GM12878 (cell line): ENCODE measurements around the gene BICD1. TPM values are rescaled to one million over a fixed set of nuclear protein-coding genes. Genes with fewer than 3 reads are reported as not detected.

Source experiments
- BHLHE40 ChIP-seq, 2 experiments: fragments of 450-650 bp in 1 of 2; IDR thresholded peaks; 2 replicates each; pipeline ENCODE4 v1.6.1; 2011 to 2017; ENCODE audit warnings: low read depth in 2 of 2, borderline replicate concordance in 1 of 2, improper control_type of control experiment in 1 of 2, low read length in 1 of 2, mild to moderate bottlenecking in 1 of 2
- CUX1 ChIP-seq: IDR thresholded peaks from 2 replicates; pipeline ENCODE4 v1.6.1; 2012; ENCODE audit warnings: improper control_type of control experiment, low read depth, low read length; ENCODE audit not compliant: insufficient replicate concordance
- ELK1 ChIP-seq: IDR thresholded peaks from 2 replicates; pipeline ENCODE4 v1.6.1; 2012; ENCODE audit warnings: low read depth, low read length, improper control_type of control experiment
- HDAC2 ChIP-seq: fragments of 200-600 bp; sonication (generic); IDR thresholded peaks from 2 replicates; pipeline ENCODE4 v1.6.1; 2017
- HSF1 ChIP-seq: fragments of 150-350 bp; IDR thresholded peaks from 2 replicates; pipeline ENCODE4 v1.6.1; 2014; ENCODE audit warnings: mild to moderate bottlenecking, low read depth, low read length
- KLF5 ChIP-seq: fragments of 450-650 bp; IDR thresholded peaks from 2 replicates; pipeline ENCODE4 v1.6.1; 2014; ENCODE audit warnings: mild to moderate bottlenecking; ENCODE audit not compliant: partially characterized antibody
- LARP7 ChIP-seq: fragments of 450-650 bp; IDR thresholded peaks from 2 replicates; pipeline ENCODE4 v1.6.1; 2017; ENCODE audit warnings: mild to moderate bottlenecking
- NBN ChIP-seq: fragments of 450-650 bp; IDR thresholded peaks from 2 replicates; pipeline ENCODE4 v1.6.1; 2016
- NKRF ChIP-seq: fragments of 450-650 bp; conservative IDR thresholded peaks from 2 replicates; pipeline ENCODE4 v1.6.1; 2017; ENCODE audit warnings: mild to moderate bottlenecking, moderate library complexity
- PML ChIP-seq: IDR thresholded peaks from 2 replicates; pipeline ENCODE4 v1.6.1; 2012; ENCODE audit warnings: low read length, inconsistent platforms
- POLR2AphosphoS5 ChIP-seq: IDR thresholded peaks from 2 replicates; pipeline ENCODE4 v1.6.1; 2011; ENCODE audit warnings: mild to moderate bottlenecking, low read length, inconsistent platforms
- RELB ChIP-seq: fragments of 450-650 bp; IDR thresholded peaks from 2 replicates; pipeline ENCODE4 v1.6.1; 2017; ENCODE audit warnings: low read depth, mild to moderate bottlenecking, moderate library complexity
- SPI1 ChIP-seq: IDR thresholded peaks from 2 replicates; pipeline ENCODE4 v1.6.1; 2011; ENCODE audit warnings: low read depth, mild to moderate bottlenecking, low read length, moderate library complexity, borderline replicate concordance; ENCODE audit not compliant: insufficient read depth
- SREBF1 ChIP-seq: IDR thresholded peaks from 2 replicates; pipeline ENCODE4 v1.6.1; 2012; ENCODE audit warnings: mild to moderate bottlenecking, low read length
- STAT1 ChIP-seq: fragments of 450-650 bp; conservative IDR thresholded peaks from 2 replicates; pipeline ENCODE4 v1.6.1; 2014; ENCODE audit warnings: antibody characterized with exemption, mild to moderate bottlenecking
- TCF3 ChIP-seq: IDR thresholded peaks from 2 replicates; pipeline ENCODE4 v1.6.1; 2012; ENCODE audit warnings: low read depth, mild to moderate bottlenecking, low read length, borderline replicate concordance; ENCODE audit not compliant: insufficient read depth
- ZNF384 ChIP-seq: IDR thresholded peaks from 2 replicates; pipeline ENCODE4 v1.6.1; 2012; ENCODE audit warnings: low read depth, mild to moderate bottlenecking, low read length, improper control_type of control experiment, borderline replicate concordance
- polyA plus RNA-seq, 11 experiments: library from polyadenylated mRNA; depleted of rRNA in 4 of 11; unstranded in 6 of 11; stranded (reverse) in 5 of 11; fragments of >200 nt; fragmentation: Nextera tagmentation in 4 of 11; fragmentation: Illumina TruSeq in 1 of 11; extraction: Ambion mirVana in 4 of 11; extraction: Trizol in 1 of 11; gene quantifications; 1 replicate in 1 of 11; 2 replicates in 10 of 11; pipeline versions ENCODE4 v1.2.1 to v1.2.3, GENCODE V29; 2011 to 2016; ENCODE audit warnings: inconsistent platforms in 2 of 11, missing spikeins in 2 of 11, low read depth in 1 of 11
- total RNA-seq, 4 experiments: library from RNA; depleted of rRNA in 3 of 4; stranded (reverse); fragments of >200 nt in 3 of 4; fragmentation: Illumina TruSeq in 1 of 4; extraction: Trizol in 1 of 4; gene quantifications; 2 replicates each; pipeline versions ENCODE4 v1.2.1 to v1.2.3, GENCODE V29; 2013 to 2021

The BICD1 gene
- total and polyA plus RNA-seq, 10 of the 15 experiments (the other 5 are each of a cell fraction or from before 2014, with no cell fraction given) = 4.7 to 32.5 (median 14.4) TPM

GRCh38 chr12:32252199-32253073 lies 145.8 kb downstream of the BICD1 start (continued):
- TF ChIP-seq POLR2AphosphoS5 (peak; percentile 72), CUX1 (no peak), KLF5 (no peak), HSF1 (no peak), RELB (peak; percentile 95), ELK1 (no peak), TCF3 (peak; percentile 60; the same call in 1 of the 2 replicates), PML (no peak), HDAC2 (no peak), NBN (peak; percentile 64; the same call in 1 of the 2 replicates), NKRF (no peak), SPI1 (no peak), STAT1 (no peak), BHLHE40 (IDR thresholded peaks at IDR 0.05; ENCODE audit: borderline replicate concordance in 1 of 2, low read depth in 2 of 2, low read length in 1 of 2) (peak; percentile 46 to 47; a peak in 1 of 4 replicates), LARP7 (no peak), ZNF384 (no peak), SREBF1 (no peak)
